HAP-1 (cell line): ENCODE measurements around the gene ZNF30.
"Not testable (repeated sequence)": the region's sequence is repeated elsewhere in the genome, so short reads cannot be mapped to it uniquely, and the experiment has no call there.

ENCODE experiments used
- DNase-seq, 2 experiments: peaks; one replicate each; pipeline ENCODE4 v3.0.0-alpha.2; 2016 to 2020; ENCODE audit warnings: low spot score in 2 of 2
- H3K27me3 ChIP-seq: fragments of 250-450 bp; sonication (Bioruptor Pico); 2 replicates; pipeline ENCODE4 v1.5.1; 2020; ENCODE audit warnings: low read depth, mild to moderate bottlenecking, moderate library complexity
- H3K36me3 ChIP-seq: fragments of 250-450 bp; sonication (Bioruptor Pico); replicated peaks from 2 replicates; pipeline ENCODE4 v1.5.1; 2020; ENCODE audit warnings: mild to moderate bottlenecking
- H3K4me1 ChIP-seq: fragments of 250-450 bp; sonication (Bioruptor Pico); 2 replicates; pipeline ENCODE4 v1.5.1; 2020; ENCODE audit warnings: mild to moderate bottlenecking
- H3K4me3 ChIP-seq: fragments of 250-450 bp; sonication (Bioruptor Pico); 2 replicates; pipeline ENCODE4 v1.5.1; 2020; ENCODE audit warnings: mild to moderate bottlenecking, moderate library complexity
- H3K9me3 ChIP-seq: fragments of 250-450 bp; sonication (Bioruptor Pico); 2 replicates; pipeline ENCODE4 v1.5.1; 2020; ENCODE audit warnings: mild to moderate bottlenecking, moderate library complexity
- in situ Hi-C: fragments of 300-500 bp; cut with MboI; formaldehyde crosslinking; loops from 3 replicates; pipeline ENCODE4 v1.14.3; 2020; ENCODE audit warnings: low sequenced_read_pairs, inconsistent platforms, mixed read lengths

ZNF30 gene

GRCh38 chr19:34963573-34964406 is 37.1 kb downstream of the ZNF30 start, which contains the start of gene ZNF792:
Gene ZNF792 (minus strand): TSS chr19:34964229. CDS start chr19:34963662, 567 bp downstream.
- Histone ChIP-seq H3K4me3 (peak within 1 kb of the TSS; percentile 47), H3K4me1 (no peaks in the 10 kb centered on the region; the same call in 1 of the 2 replicates), H3K9me3 (peaks cover 9% of the 10 kb centered on the region), H3K36me3 (peaks cover 9% of the 10 kb centered on the region), H3K27me3 (no peaks in the 10 kb centered on the region)
- in situ Hi-C loops, result no loop called here
- DNase-seq, result peak; percentile 58 to 85

GRCh38 chr19:34964598-34964997 is 37.9 kb downstream of the ZNF30 start:
- H3K4me3 ChIP-seq, result no peak overlapping the region; the same call in 1 of the 2 replicates
- no peaks in the 10 kb centered on the region for H3K27me3 ChIP-seq
- peaks cover 4% of the 10 kb centered on the region for H3K9me3 ChIP-seq
- H3K36me3 ChIP-seq, result peaks cover under 1% of the 10 kb centered on the region
- in situ Hi-C loops, result no loop called here
- DNase-seq, result no peak
- no peaks in the 10 kb centered on the region; the same call in 1 of the 2 replicates for H3K4me1 ChIP-seq

DNA sequence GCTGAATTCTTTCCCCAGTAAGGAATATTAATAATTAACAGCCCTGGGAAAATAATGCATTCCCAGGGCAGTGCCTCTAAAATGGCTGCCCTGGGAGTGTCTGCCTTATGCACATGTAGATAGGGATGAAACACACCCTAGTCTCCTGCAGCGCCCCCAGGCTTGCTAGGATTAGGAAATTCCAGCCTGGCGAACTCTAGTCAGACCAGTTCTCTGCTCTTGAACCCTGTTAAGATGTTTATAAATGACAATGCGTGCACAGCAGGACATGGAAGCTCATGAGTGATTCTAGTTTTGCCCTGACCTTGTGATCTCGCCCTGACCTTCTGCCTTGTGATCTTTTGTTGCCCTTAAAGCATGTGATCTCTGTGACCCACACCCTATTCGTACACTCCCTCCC is 38.8 kb downstream of the ZNF30 start:
- in situ Hi-C loops, result not testable (repeated sequence)

GRCh38 chr19:34967551-34967950 is 40.8 kb downstream of the ZNF30 start:
- Histone ChIP-seq H3K9me3 (peaks cover 4% of the 10 kb centered on the region), H3K36me3 (no peaks in the 10 kb centered on the region), H3K4me3 (no peak overlapping the region), H3K4me1 (no peaks in the 10 kb centered on the region; the same call in 1 of the 2 replicates), H3K27me3 (no peaks in the 10 kb centered on the region)
- no peak for DNase-seq
- in situ Hi-C loops, result no loop called here

More for the DNA sequence above, 38.8 kb downstream of the ZNF30 start:
- H3K27me3 ChIP-seq, H3K4me3 ChIP-seq, H3K4me1 ChIP-seq, H3K36me3 ChIP-seq, H3K9me3 ChIP-seq, DNase-seq: not testable (repeated sequence)

GRCh38 chr19:34969721-34970120 is 43.0 kb downstream of the ZNF30 start:
- Histone ChIP-seq H3K4me3 (no peak overlapping the region), H3K27me3 (no peaks in the 10 kb centered on the region), H3K36me3 (no peaks in the 10 kb centered on the region), H3K9me3 (peaks cover 4% of the 10 kb centered on the region), H3K4me1 (no peaks in the 10 kb centered on the region; the same call in 1 of the 2 replicates)
- in situ Hi-C loops, result no loop called here
- DNase-seq, result no peak

DNA sequence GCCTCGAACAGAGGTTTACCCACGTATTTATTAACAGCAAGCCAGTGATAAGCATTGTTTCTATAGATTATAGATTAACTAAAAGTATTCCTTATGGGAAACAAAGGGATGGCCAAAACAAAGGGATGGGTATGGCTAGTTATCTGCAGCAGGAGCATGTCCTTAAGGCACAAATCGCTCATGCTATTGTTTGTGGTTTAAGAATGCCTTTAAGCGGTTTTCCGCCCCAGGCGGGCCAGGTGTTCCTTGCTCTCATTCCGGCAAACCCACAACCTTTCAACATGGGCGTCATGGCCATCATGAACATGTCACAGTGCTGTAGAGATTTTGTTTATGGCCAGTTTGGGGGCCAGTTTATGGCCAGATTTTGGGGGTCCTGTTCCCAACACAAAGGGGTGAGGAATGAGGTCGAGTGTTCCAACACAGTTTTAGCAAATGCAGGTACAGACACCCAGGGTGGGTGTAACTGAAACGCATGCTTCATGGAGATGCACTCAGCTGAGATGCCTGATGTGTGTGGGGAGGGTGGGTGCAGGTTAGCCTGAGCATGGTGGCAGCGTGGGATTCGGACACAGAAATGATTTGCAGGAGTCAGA is 43.6 kb downstream of the ZNF30 start:
- H3K4me3 ChIP-seq, H3K27me3 ChIP-seq, DNase-seq, in situ Hi-C loops, H3K4me1 ChIP-seq, H3K36me3 ChIP-seq, H3K9me3 ChIP-seq: not testable (repeated sequence)

DNA sequence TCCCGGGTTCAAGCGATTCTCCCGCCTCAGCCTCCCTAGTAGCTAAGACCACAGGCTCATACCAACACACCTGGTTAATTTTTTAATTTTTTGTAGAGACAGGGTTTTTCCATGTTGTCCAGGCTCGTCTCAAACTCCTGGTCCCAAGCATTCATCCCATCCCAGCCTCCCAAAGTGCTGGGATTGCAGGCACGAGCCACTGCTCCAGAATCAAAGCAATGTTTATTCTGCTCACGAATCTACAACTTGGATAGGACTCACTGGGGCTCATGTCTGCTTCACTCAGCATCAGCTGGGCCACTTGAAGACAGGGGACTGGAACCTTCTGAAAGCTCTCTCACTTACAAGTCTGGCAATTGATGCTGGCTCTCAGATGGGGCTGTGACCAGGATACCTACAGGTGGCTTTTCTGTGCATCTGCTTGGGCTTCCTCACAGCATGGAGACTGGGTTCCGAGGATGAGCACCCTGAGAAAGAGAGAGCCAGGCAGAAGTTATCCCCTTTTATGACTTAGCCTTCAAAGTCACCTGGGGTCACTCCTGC is 45.5 kb downstream of the ZNF30 start:
- Histone ChIP-seq H3K36me3 (no peaks in the 10 kb centered on the region), H3K27me3 (no peaks in the 10 kb centered on the region), H3K9me3 (peaks cover 5% of the 10 kb centered on the region), H3K4me3 (no peak overlapping the region), H3K4me1 (no peaks in the 10 kb centered on the region; the same call in 1 of the 2 replicates)
- DNase-seq, result no peak
- in situ Hi-C loops, result no loop called here

DNA sequence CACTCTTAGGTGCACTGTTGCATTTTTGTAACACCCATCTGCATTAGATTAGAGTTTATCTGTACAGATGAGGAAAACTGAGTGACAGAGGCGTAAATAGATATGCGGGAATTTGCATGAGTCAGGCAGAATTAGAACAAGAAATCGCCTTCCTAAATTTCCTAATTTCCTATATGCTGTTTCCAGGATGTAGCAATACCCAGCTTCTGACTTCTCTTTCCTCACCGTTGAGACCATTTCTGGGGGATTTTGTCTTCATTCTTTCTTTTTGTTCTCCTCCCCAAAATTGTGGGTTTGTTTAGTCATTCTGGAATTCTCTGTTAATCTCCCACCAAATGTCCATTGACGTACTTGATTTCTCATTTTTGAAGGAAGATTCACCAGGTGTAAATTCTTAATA is 47.9 kb downstream of the ZNF30 start:
- H3K4me1 ChIP-seq, result no peaks in the 10 kb centered on the region
- 0 out of 2 replicates have a peak, but pooled peaks cover 2% of the 10 kb centered on the region for H3K9me3 ChIP-seq
- H3K27me3 ChIP-seq, result no peaks in the 10 kb centered on the region
- in situ Hi-C loops, result no loop called here
- H3K36me3 ChIP-seq, result no peaks in the 10 kb centered on the region
- H3K4me3 ChIP-seq, result no peak overlapping the region
- DNase-seq, result no peak

GRCh38 chr19:34975056-34975455 is 48.4 kb downstream of the ZNF30 start:
- Histone ChIP-seq H3K36me3 (no peaks in the 10 kb centered on the region), H3K4me1 (no peaks in the 10 kb centered on the region), H3K27me3 (no peaks in the 10 kb centered on the region), H3K4me3 (no peak overlapping the region), H3K9me3 (0 out of 2 replicates have a peak, but pooled peaks cover 2% of the 10 kb centered on the region)
- no peak for DNase-seq
- in situ Hi-C loops, result no loop called here

GRCh38 chr19:34976611-34977010 is 49.9 kb downstream of the ZNF30 start:
- DNase-seq, result no peak
- H3K9me3 ChIP-seq, result 0 out of 2 replicates have a peak, but pooled peaks cover 2% of the 10 kb centered on the region
- H3K4me1 ChIP-seq, result no peaks in the 10 kb centered on the region
- in situ Hi-C loops, result no loop called here
- no peaks in the 10 kb centered on the region for H3K36me3 ChIP-seq
- no peak overlapping the region for H3K4me3 ChIP-seq
- no peaks in the 10 kb centered on the region for H3K27me3 ChIP-seq

DNA sequence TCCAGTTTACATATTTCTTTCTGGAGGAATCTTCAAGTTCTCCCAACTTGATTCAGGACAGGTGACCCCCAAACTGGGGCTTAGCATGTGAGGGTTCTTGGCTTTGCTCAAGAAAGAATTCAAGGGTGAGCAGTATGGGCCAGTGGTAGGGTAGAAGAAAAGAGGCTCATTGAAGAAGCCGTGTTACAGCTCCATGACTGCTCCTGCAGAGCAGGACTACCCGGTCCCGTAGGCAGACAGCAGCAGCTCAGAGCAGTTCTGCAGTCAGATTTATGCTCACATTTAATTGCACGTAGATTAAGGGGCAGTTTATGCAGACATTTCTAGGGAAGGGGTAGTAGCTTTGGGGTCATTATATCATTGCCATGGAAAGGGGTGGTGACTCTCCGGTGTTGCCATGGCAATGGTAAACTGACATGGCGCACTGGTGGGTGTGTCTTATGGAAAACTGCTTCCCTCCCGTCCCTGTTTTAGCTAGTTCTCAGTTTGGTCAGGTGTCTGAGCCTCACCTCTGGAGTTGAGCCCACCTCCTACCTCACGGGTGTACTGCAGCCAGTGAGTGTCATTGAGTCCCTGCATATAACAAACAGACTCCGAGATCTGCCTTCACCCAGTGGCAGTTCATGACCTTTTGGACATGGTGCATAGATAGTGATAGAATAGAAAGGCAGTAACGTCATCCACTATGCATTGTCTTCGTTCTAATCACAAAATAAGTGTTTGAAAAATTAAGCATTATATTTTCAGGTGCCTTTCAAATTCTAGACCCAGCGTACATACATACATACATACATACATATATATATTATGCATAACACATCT is 53.3 kb downstream of the ZNF30 start:
- no peak overlapping the region for H3K4me3 ChIP-seq
- DNase-seq, result no peak
- no peaks in the 10 kb centered on the region for H3K36me3 ChIP-seq
- in situ Hi-C loops, result no loop called here
- H3K27me3 ChIP-seq, result no peaks in the 10 kb centered on the region
- H3K4me1 ChIP-seq, result no peaks in the 10 kb centered on the region
- 0 out of 2 replicates have a peak, but pooled peaks cover 2% of the 10 kb centered on the region for H3K9me3 ChIP-seq

DNA sequence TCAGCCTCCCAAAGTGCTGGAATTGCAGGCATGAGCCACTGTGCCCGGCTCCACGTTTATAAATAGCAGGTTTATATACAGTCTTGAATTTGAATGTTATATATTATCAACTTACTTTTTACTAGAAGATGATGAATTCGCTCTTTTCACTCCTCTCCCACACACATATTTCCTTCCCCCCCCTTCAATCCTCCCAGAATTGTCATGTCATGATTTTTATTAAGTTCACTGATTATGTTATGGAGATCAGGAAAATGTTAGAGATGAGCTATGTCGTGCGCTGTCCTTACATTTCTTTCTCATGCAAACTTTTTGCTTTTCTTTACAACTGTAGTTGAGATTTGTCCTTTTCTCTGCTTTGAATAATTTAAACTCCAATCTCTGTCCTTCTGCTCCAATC is 55.6 kb downstream of the ZNF30 start:
- DNase-seq, result no peak
- no peaks in the 10 kb centered on the region for H3K36me3 ChIP-seq
- no peaks in the 10 kb centered on the region for H3K4me1 ChIP-seq
- no peak overlapping the region for H3K4me3 ChIP-seq
- no peaks in the 10 kb centered on the region for H3K27me3 ChIP-seq
- in situ Hi-C loops, result no loop called here
- 0 out of 2 replicates have a peak, but pooled peaks cover 1% of the 10 kb centered on the region for H3K9me3 ChIP-seq

DNA sequence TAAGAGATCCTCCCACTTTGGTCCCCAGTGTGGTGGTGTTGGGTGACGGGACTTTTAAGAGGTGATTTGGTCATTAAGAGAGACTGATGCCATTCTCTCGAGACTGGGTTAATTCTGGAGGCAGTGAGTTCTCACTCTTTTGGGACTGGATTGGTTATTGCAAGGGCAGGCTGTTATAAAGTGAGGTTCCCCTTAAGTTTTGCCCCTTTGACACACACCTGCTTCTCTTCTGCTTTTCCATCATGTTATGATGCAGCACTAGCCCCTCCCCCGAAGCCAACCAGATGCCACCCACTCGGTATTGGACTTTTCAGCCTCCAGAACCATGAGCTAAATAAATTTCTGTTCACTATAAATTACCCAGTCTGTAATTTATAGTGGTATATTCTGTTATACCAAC is 57.1 kb downstream of the ZNF30 start:
- no peak for DNase-seq
- Histone ChIP-seq H3K9me3 (no peaks in the 10 kb centered on the region), H3K4me3 (no peak overlapping the region), H3K36me3 (no peaks in the 10 kb centered on the region), H3K27me3 (no peaks in the 10 kb centered on the region), H3K4me1 (no peaks in the 10 kb centered on the region)
- in situ Hi-C loops, result no loop called here
